Measurements from ENCODE around the gene FARS2. TPM values are rescaled to one million over a fixed set of nuclear protein-coding genes. Genes with fewer than 3 reads are reported as not detected.

Gene FARS2
- 45.6 and 71.4 TPM in 2 replicates for total RNA-seq (2011; cell fraction: chromatin; rRNA removed; ENCODE audit: low replicate concordance)
- 42.9 and 58.8 TPM in 2 replicates for total RNA-seq (2011; cell fraction: nucleolus; rRNA removed)
- total RNA-seq (2011; cell fraction: nucleoplasm; rRNA removed): 45.3 and 48.5 TPM in 2 replicates
- total RNA-seq (2014; rRNA removed) (22.5 and 30.7 TPM in 2 replicates), total RNA-seq (2014; rRNA removed; fragmentation: Illumina TruSeq; extraction: Trizol) (24.3 and 27.5 TPM in 2 replicates), total RNA-seq (2015; rRNA removed; fragmentation: Illumina TruSeq; extraction: Trizol) (27.9 and 28.1 TPM in 2 replicates), total RNA-seq (2021) (25.8 and 26.6 TPM in 2 replicates), polyA plus RNA-seq (2011; rRNA removed) (26.1 and 27.0 TPM in 2 replicates), polyA plus RNA-seq (2014; fragmentation: Illumina TruSeq; extraction: Trizol) (24.1 and 25.9 TPM in 2 replicates), polyA plus RNA-seq (2014; fragmentation: Nextera tagmentation; extraction: Ambion mirVana) (10 to 100 TPM; 52.3 to 62.2 TPM), polyA plus RNA-seq (2014; rRNA removed) (16.5 and 25.5 TPM in 2 replicates), polyA minus RNA-seq (2011; rRNA and poly(A)+ RNA removed) (62.9 TPM in 2 replicates), Bru-seq, nascent RNA (percentile 71 among the genes with signal in this experiment), BruChase-seq, experiment 1, labeled RNA remaining after a 2-hour chase (percentile 69 among the genes with signal in this experiment), BruChase-seq, experiment 2, labeled RNA remaining after a 6-hour chase (percentile 65 among the genes with signal in this experiment)
- polyA plus RNA-seq (2011; cell fraction: cytosol; rRNA removed): 27.4 and 27.7 TPM in 2 replicates
- 15.7 and 17.5 TPM in 2 replicates for polyA plus RNA-seq (2011; cell fraction: nucleus; rRNA removed)
- polyA plus RNA-seq (2012): 21.3 and 22.0 TPM in 2 replicates
- 21.6 and 22.2 TPM in 2 replicates for polyA minus RNA-seq (2011; cell fraction: cytosol; rRNA and poly(A)+ RNA removed)
- 62.1 and 76.5 TPM in 2 replicates for polyA minus RNA-seq (2011; cell fraction: nucleus; rRNA and poly(A)+ RNA removed)
- long read RNA-seq, experiment 1, transcript FARS2-201 (7 exons, 1,663 nt): major isoform, 73 of 116 reads
- long read RNA-seq, experiment 1, partial matches to known transcripts: 0 of 116 reads
- long read RNA-seq, experiment 1, other reads (novel, unspliced or antisense): 40 of 116 reads
- long read RNA-seq, experiment 2, transcript FARS2-201 (7 exons, 1,663 nt): major isoform, 24 of 34 reads
- long read RNA-seq, experiment 2, partial matches to known transcripts: 3 of 34 reads
- long read RNA-seq, experiment 2, other reads (novel, unspliced or antisense): 7 of 34 reads
- long read RNA-seq, experiment 3, transcript FARS2-201 (7 exons, 1,663 nt): major isoform, 33 of 38 reads
- long read RNA-seq, experiment 3, partial matches to known transcripts: 0 of 38 reads
- long read RNA-seq, experiment 3, other reads (novel, unspliced or antisense): 5 of 38 reads

DNA sequence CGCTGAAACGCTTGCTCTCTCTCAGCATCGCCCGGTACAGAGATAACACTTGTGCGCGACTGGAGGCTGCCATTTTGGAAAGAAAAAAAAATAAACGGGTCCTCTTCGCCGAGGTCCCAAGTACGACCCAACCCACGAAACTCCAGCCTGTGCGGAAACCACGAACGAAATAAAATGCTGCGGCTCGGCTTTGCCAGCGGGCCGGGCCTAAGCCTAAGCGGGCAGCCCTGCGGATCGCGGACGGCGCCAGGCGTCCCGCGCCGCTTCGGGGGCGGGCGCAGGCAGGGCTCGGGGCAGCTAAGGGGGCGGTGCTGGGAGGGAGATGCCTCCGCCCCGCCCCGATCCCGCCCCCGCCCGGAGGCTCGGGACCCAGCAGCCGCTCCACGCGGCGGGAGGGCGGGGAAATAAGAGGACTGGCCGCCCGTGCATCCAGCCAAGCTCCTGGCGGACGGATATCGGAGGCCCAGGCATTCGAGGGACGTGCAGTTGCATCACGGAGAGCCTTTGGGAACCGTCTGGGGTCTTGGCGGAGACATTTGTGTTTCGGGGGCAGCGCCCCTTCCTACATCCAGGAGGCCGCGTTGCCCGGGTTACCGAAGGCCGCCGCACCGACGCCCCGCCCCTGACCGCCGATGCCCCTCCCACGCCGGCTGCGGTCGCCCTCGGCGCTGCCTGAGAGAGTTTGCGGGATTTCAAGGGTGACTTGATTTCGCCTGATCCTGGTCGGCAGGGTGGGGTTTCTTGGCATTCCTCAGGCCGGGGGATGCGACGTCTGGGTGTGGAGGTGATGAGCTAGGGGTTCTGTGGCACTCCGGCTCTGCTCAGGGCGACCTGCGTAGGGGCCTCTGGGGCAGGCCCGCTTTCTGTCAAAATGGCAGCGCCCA lies at the start of gene FARS2, which contains the start of gene LYRM4:
FARS2 (plus strand) TSS at position 853 of the 884 bp plus-strand sequence.
LYRM4 (minus strand) TSS at position 290 of the 884 bp plus-strand sequence; CDS start at position 73, 217 bp downstream.
- Histone ChIP-seq H3K9me1 (ENCODE audit: control insufficient read depth, insufficient read depth, low read length) (no peaks in the 10 kb centered on the region), H3K4me3 (peak within 1 kb of the TSS; percentile 76), H3K4me1 (replicated peaks in 1 of 2; ENCODE audit: control insufficient read depth in 2 of 2, insufficient read depth in 2 of 2, low read length in 2 of 2) (peaks cover 6 to 7% of the 10 kb centered on the region in 2 experiments; a peak in 4 of 5 replicates), H3K79me2 (ENCODE audit: control insufficient read depth, insufficient read depth, low read length) (peaks cover 78% of the 10 kb centered on the region), H3K36me3 (ENCODE audit: control insufficient read depth, insufficient read depth, low read length) (peaks cover 27% of the 10 kb centered on the region), H3K4me2 (ENCODE audit: insufficient read depth, low read length) (peak within 1 kb of the TSS; percentile 93), H3K27me3 (ENCODE audit: control insufficient read depth in 2 of 2, insufficient read depth in 2 of 2, low read length in 2 of 2) (no peaks in the 10 kb centered on the region), H3K27ac (ENCODE audit: extremely low read depth, low read depth, low read length) (peak within 1 kb of the TSS; percentile 98), H2AFZ (ENCODE audit: low read depth, low read length) (peak within 1 kb of the TSS; percentile 99), H3K9me3 (replicated peaks; ENCODE audit: control insufficient read depth, insufficient read depth, low read depth, low read length) (no peaks in the 10 kb centered on the region), H4K20me1 (replicated peaks; ENCODE audit: control insufficient read depth, insufficient read depth, low read length) (no peaks in the 10 kb centered on the region), H3K9ac (ENCODE audit: insufficient read depth in 1 of 2, low read depth in 2 of 2, low read length in 2 of 2) (peak within 1 kb of the TSS; percentile 95)
- BruUV-seq (replicated peaks): no TSS peak
- under 1% methylated on average over 64 of the region's 85 CpGs for WGBS (ENCODE audit: insufficient coverage, low coverage, missing lambda C conversion rate)
- in situ Hi-C loops (cut with MboI): no loop called here
- intact Hi-C loops (cut with micrococcal nuclease): loop anchor here (2.0 to 5.0 kb wide), 2 partner anchors 30 to 41 kb away; no protein-coding TSS in a partner anchor
- peak; percentile 90 for ATAC-seq
- peak; percentile 94 to 97 (median 96) for DNase-seq (ENCODE audit: extremely low read depth in 1 of 4, low spot score in 3 of 4)
- ChIA-PET POLR2A (interaction anchor here (0.5 to 1.8 kb wide), 6 partner anchors 9 to 1358 kb away, joined by 3 to 9 read pairs (median 3); no protein-coding TSS in a partner anchor), CTCF (ENCODE audit: low intra/inter-chr PET ratio) (interaction anchor here (1.1 kb wide), 1 partner anchor 45 kb away, joined by 4 read pairs; no protein-coding TSS in a partner anchor)
- FAIRE-seq: peak; percentile 68
- TF ChIP-seq, protein P1, sequence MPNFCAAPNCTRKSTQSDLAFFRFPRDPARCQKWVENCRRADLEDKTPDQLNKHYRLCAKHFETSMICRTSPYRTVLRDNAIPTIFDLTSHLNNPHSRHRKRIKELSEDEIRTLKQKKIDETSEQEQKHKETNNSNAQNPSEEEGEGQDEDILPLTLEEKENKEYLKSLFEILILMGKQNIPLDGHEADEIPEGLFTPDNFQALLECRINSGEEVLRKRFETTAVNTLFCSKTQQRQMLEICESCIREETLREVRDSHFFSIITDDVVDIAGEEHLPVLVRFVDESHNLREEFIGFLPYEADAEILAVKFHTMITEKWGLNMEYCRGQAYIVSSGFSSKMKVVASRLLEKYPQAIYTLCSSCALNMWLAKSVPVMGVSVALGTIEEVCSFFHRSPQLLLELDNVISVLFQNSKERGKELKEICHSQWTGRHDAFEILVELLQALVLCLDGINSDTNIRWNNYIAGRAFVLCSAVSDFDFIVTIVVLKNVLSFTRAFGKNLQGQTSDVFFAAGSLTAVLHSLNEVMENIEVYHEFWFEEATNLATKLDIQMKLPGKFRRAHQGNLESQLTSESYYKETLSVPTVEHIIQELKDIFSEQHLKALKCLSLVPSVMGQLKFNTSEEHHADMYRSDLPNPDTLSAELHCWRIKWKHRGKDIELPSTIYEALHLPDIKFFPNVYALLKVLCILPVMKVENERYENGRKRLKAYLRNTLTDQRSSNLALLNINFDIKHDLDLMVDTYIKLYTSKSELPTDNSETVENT (CRISPR knock-in tag; IDR thresholded peaks at IDR 0.05): 0 out of 2 replicates have a peak, but pooled peaks have one; percentile 24
- TF ChIP-seq SRSF9 (IDR thresholded peaks at IDR 0.05; ENCODE audit: borderline replicate concordance, low read depth, low read length) (no peak), NEUROD1 (IDR thresholded peaks at IDR 0.05; ENCODE audit: borderline replicate concordance, low read depth, low read length, partially characterized antibody) (peak; percentile 69), ZNF551 (CRISPR knock-in tag; IDR thresholded peaks at IDR 0.05) (no peak), ZNF324 (CRISPR knock-in tag; IDR thresholded peaks at IDR 0.05) (no peak), ZNF583 (CRISPR knock-in tag; IDR thresholded peaks at IDR 0.05) (0 out of 2 replicates have a peak, but pooled peaks have one; percentile 7), NFE2 (IDR thresholded peaks at IDR 0.05; ENCODE audit: low read depth) (peak; percentile 99), MAFK (IDR thresholded peaks at IDR 0.05; ENCODE audit: low read length) (no peak)
- TF ChIP-seq, protein P2, sequence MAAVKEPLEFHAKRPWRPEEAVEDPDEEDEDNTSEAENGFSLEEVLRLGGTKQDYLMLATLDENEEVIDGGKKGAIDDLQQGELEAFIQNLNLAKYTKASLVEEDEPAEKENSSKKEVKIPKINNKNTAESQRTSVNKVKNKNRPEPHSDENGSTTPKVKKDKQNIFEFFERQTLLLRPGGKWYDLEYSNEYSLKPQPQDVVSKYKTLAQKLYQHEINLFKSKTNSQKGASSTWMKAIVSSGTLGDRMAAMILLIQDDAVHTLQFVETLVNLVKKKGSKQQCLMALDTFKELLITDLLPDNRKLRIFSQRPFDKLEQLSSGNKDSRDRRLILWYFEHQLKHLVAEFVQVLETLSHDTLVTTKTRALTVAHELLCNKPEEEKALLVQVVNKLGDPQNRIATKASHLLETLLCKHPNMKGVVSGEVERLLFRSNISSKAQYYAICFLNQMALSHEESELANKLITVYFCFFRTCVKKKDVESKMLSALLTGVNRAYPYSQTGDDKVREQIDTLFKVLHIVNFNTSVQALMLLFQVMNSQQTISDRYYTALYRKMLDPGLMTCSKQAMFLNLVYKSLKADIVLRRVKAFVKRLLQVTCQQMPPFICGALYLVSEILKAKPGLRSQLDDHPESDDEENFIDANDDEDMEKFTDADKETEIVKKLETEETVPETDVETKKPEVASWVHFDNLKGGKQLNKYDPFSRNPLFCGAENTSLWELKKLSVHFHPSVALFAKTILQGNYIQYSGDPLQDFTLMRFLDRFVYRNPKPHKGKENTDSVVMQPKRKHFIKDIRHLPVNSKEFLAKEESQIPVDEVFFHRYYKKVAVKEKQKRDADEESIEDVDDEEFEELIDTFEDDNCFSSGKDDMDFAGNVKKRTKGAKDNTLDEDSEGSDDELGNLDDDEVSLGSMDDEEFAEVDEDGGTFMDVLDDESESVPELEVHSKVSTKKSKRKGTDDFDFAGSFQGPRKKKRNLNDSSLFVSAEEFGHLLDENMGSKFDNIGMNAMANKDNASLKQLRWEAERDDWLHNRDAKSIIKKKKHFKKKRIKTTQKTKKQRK (IDR thresholded peaks at IDR 0.05; ENCODE audit: borderline replicate concordance, low read depth, low read length): no peak
